Fibroblast of skin of left quadriceps (primary cell): Measurements from ENCODE around the gene THAP3.

Experiments
- DNase-seq, 2 experiments: peaks; one replicate each; pipeline ENCODE4 v3.0.0-alpha.2; 2013; ENCODE audit warnings: low read depth in 2 of 2

Gene THAP3

DNA sequence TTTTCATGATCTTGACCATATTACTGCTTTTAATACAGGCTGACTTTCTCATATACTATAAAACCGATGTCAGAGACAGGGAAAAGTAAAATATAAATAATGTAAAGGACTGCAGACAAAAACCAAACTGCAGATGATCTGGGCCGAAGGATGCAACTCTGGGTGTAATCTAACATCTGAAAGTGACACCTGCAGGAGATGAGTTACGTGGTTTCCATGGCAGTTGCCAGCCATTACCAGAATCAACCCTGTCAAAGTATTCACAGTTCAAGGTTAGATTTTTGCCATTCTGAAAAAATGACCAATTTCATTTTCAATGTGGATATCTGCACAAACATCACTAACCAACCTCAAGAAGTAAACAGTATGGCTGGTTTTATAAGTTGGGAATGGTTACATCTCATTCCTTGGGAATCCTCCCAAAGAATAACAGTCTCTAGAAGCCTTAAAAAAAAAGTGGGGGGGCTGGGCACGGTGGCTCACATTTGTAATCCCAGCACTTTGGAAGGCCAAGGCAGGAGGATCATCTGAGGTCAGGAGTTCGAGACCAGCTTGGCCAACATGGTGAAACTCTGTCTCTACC is 49.2 kb downstream of the THAP3 start:
- no peak for DNase-seq

DNA sequence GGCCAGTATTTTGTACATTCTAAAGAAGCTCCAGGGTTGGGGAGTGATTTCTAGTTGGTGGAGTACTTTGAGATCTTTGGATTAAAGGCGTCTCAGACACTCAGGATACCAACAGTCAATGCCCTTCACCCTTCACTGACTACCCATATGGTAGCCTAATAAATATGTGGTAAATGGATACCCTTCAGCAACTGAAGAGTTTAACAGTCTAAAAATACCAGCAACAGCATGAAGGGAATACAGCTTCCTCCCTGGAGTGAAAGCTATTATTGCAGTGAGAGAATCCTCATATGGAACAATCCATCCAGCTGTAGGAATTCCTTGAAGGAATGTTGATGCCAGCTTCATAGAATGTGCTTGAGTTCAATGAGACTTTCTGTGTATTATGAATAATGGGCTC is 50.1 kb downstream of the THAP3 start:
- no peak for DNase-seq

DNA sequence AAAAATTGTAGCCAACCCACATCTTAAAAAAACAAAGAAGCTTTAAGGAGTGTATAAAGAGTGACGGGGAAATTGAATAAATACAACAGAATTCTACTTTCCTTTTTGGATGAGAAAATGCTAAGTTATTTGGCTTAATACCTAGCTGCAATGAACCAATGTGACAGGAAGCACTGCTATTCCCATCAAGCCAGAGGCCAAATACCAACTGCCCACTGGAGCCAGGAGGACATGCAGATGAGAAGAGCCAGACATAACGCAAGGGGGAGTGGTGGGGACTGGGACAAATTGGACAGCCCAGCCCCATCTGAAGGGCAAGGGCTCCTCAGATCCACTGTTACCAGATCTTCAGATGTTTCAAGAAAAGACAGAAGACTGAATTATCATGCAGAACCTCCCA is 51.3 kb downstream of the THAP3 start:
- no peak for DNase-seq
